Thyroid gland (tissue), 4 donors: ENCODE results near the gene ABHD14A. TPM values are rescaled to one million over a fixed set of nuclear protein-coding genes. Genes with fewer than 3 reads are reported as not detected.
A peak's percentile ranks its signal among the peaks of the same experiment; 100 is the strongest.

Experiments
- DNase-seq, 2 donors: peaks; one replicate each; pipeline ENCODE4 v3.0.0-alpha.2; 2019
- H3K27ac ChIP-seq, 3 donors: fragments of 200-600 bp; sonication (generic); 1 replicate in 2 of 3; 2 replicates in 1 of 3; pipeline ENCODE4 v1.5.1; 2016 to 2019; ENCODE audit warnings: mild to moderate bottlenecking in 1 of 3, moderate library complexity in 1 of 3
- H3K27me3 ChIP-seq: fragments of 200-600 bp; sonication (generic); one replicate; pipeline ENCODE4 v1.5.1; 2019
- H3K36me3 ChIP-seq, 2 donors: fragments of 200-600 bp; sonication (generic); one replicate each; pipeline ENCODE4 v1.5.1; 2016 to 2019
- H3K4me1 ChIP-seq, 2 donors: fragments of 200-600 bp; sonication (generic); one replicate each; pipeline ENCODE4 v1.5.1; 2017 to 2019
- H3K4me3 ChIP-seq, 3 donors: fragments of 200-600 bp; sonication (generic); replicated peaks in 1 of 3; 1 replicate in 2 of 3; 2 replicates in 1 of 3; pipeline ENCODE4 v1.5.1; 2016; ENCODE audit warnings: mild to moderate bottlenecking in 1 of 3
- H3K9me3 ChIP-seq: fragments of 200-600 bp; sonication (generic); one replicate; pipeline ENCODE4 v1.5.1; 2017
- CTCF ChIP-seq, 6 experiments: fragments of 200-600 bp in 3 of 6; fragments of 450-650 bp in 3 of 6; sonication (generic) in 3 of 6; IDR thresholded peaks; one replicate each; pipeline ENCODE4 v1.5.1; 2016 to 2019; ENCODE audit warnings: antibody characterized with exemption in 6 of 6, mild to moderate bottlenecking in 2 of 6, inconsistent platforms in 1 of 6, moderate library complexity in 1 of 6
- POLR2A ChIP-seq, 2 donors: fragments of 450-650 bp; IDR thresholded peaks; one replicate each; pipeline ENCODE4 v1.6.1; 2017; ENCODE audit warnings: antibody characterized with exemption in 2 of 2, mild to moderate bottlenecking in 2 of 2, moderate library complexity in 1 of 2
- WGBS, 2 donors: methylation state at CpG; one replicate each; pipeline ENCODE4 v1.1.5; 2017; 5-methylcytosine and 5-hydroxymethylcytosine counted together
- intact Hi-C: fragments of 100-400 bp; cut with DNase I; formaldehyde crosslinking; loops from one replicate; pipeline ENCODE4 v1.15.1; 2023
- total RNA-seq, 4 donors: library from RNA; depleted of rRNA; stranded (reverse); fragments of >200 nt; gene quantifications; one replicate each; pipeline ENCODE4 v1.2.3, GENCODE V29; 2016

The ABHD14A gene
- total RNA-seq, 4 donors from 2014 or later, result 20.0 to 91.9 (median 49.3) TPM

- H3K4me3 ChIP-seq, result peak within 1 kb of the TSS; percentile 32 to 51 (median 39)
- intact Hi-C loops, result loop anchor here (5.0 kb wide), 2 partner anchors 35 to 115 kb away; partner anchors contain the start of genes ABHD14A and DUSP7
- H3K4me1 ChIP-seq, result peaks cover 23 to 24% of the 10 kb centered on the region in 2 donors
- DNase-seq, result peak; percentile 100
- peak within 1 kb of the TSS; percentile 81 to 96 (median 90) for H3K27ac ChIP-seq
- H3K27me3 ChIP-seq, result no peaks in the 10 kb centered on the region
- H3K36me3 ChIP-seq, result peaks cover 9% of the 10 kb centered on the region in 2 donors
- H3K9me3 ChIP-seq, result no peaks in the 10 kb centered on the region
- TF ChIP-seq CTCF (IDR thresholded peaks at IDR 0.05) (peak; percentile 97 to 100 (median 100)), POLR2A (IDR thresholded peaks at IDR 0.05) (peak; percentile 61 to 84)
- WGBS, 2 donors, result 1% methylated on average over 24 to 39 of the region's 67 CpGs
Measured at GRCh38 chr3:51941798-51942602, 32.9 kb upstream of the ABHD14A start, which contains the start of the genes PARP3 and RRP9. TSS of gene PARP3 (plus strand) at chr3:51942363. CDS start at chr3:51943356, 993 bp downstream. TSS of gene RRP9 (minus strand) at chr3:51941904. CDS start at chr3:51941867, 37 bp downstream.

- Histone ChIP-seq H3K36me3 (peaks cover under 1 to 4% of the 10 kb centered on the region in 2 donors), H3K4me1 (peaks cover 23 to 24% of the 10 kb centered on the region in 2 donors), H3K27me3 (no peaks in the 10 kb centered on the region), H3K4me3 (peak overlapping the region; percentile 7 to 33 (median 15)), H3K9me3 (no peaks in the 10 kb centered on the region), H3K27ac (peak overlapping the region; percentile 81 to 96 (median 90))
- WGBS, 2 donors, result 32 to 48% methylated on average over 10 to 16 of the region's 17 CpGs
- intact Hi-C loops, result loop anchor here (5.0 kb wide), 2 partner anchors 34 to 114 kb away; partner anchors contain the start of genes ABHD14A and DUSP7
- no peak for TF ChIP-seq CTCF (IDR thresholded peaks at IDR 0.05)
- TF ChIP-seq POLR2A (IDR thresholded peaks at IDR 0.05), result peak in 1 of 2 donors; percentile 38
- DNase-seq, result peak; percentile 80 to 84
Measured at GRCh38 chr3:51942603-51943450, 32.0 kb upstream of the ABHD14A start.

GRCh38 chr3:51943451-51944391, 31.1 kb upstream of the ABHD14A start:
- DNase-seq, result no peak
- Histone ChIP-seq H3K27me3 (no peaks in the 10 kb centered on the region), H3K4me1 (peaks cover 23 to 24% of the 10 kb centered on the region in 2 donors), H3K9me3 (no peaks in the 10 kb centered on the region), H3K4me3 (peak overlapping the region in 1 of 3 donors; percentile 33), H3K27ac (peak overlapping the region in 2 of 3 donors; percentile 81 to 96), H3K36me3 (no peaks in the 10 kb centered on the region)
- 96 to 98% methylated on average over 11 to 13 of the region's 21 CpGs for WGBS, 2 donors
- intact Hi-C loops, result loop anchor here (5.0 kb wide), 2 partner anchors 34 to 114 kb away; partner anchors contain the start of genes ABHD14A and DUSP7
- TF ChIP-seq CTCF (IDR thresholded peaks at IDR 0.05) (no peak), POLR2A (IDR thresholded peaks at IDR 0.05) (no peak)

- H3K27ac ChIP-seq, result no peak overlapping the region
- H3K4me3 ChIP-seq, result no peak overlapping the region
- no peak for TF ChIP-seq CTCF (IDR thresholded peaks at IDR 0.05)
- TF ChIP-seq POLR2A (IDR thresholded peaks at IDR 0.05), result no peak
- peaks cover 23 to 24% of the 10 kb centered on the region in 2 donors for H3K4me1 ChIP-seq
- no peaks in the 10 kb centered on the region for H3K9me3 ChIP-seq
- H3K27me3 ChIP-seq, result no peaks in the 10 kb centered on the region
- no peaks in the 10 kb centered on the region for H3K36me3 ChIP-seq
- WGBS, 2 donors, result 87 to 88% methylated on average over 9 to 11 of the region's 11 CpGs
- no peak for DNase-seq
- intact Hi-C loops, result loop anchor here (5.0 kb wide), 2 partner anchors 33 to 113 kb away; partner anchors contain the start of genes ABHD14A and DUSP7
Measured at GRCh38 chr3:51944451-51945021, 30.3 kb upstream of the ABHD14A start.
